IMR-90 (cell line): ENCODE data around the gene COL5A1. TPM values are rescaled to one million over a fixed set of nuclear protein-coding genes. Genes with fewer than 3 reads are reported as not detected.

Source experiments
- ATAC-seq: fragments of 200-7000 bp; cut with Tn5 transposase; 2 replicates; pipeline ENCODE4 v1.9.1; 2020; ENCODE audit warnings: low read depth, mild to moderate bottlenecking, moderate library complexity
- BruUV-seq: library from RNA; stranded (reverse); fragments of 400-500 nt; replicated peaks from 2 replicates; lab custom pipeline; 2021; lab: Mats Ljungman, UMichigan
- CTCF ChIA-PET: fragments of 300-600 bp; formaldehyde crosslinking; extraction: SDS; loops from one replicate; lab custom pipeline; 2021; ENCODE audit warnings: antibody characterized with exemption; lab: Yijun Ruan, JAX
- POLR2A ChIA-PET: fragments of 300-600 bp; sonication (Branson Sonifier 250); formaldehyde crosslinking; loops from one replicate; lab custom pipeline; 2022; ENCODE audit warnings: antibody characterized with exemption; ENCODE audit not compliant: unreplicated experiment; lab: Charles Lee
- DNase-seq: peaks from one replicate; pipeline ENCODE4 v3.0.0; 2013
- H2AFZ ChIP-seq: replicated peaks from 2 replicates; pipeline ENCODE3; 2013; ENCODE audit warnings: low read length, mild to moderate bottlenecking; ENCODE audit not compliant: poor library complexity
- H2AK5ac ChIP-seq: 2 replicates; pipeline ENCODE4 v1.6.1; 2013; ENCODE audit warnings: low read depth, low read length, inconsistent platforms
- H2AK9ac ChIP-seq: replicated peaks from 2 replicates; pipeline ENCODE3; 2013; ENCODE audit warnings: mild to moderate bottlenecking, low read depth, low read length, moderate library complexity; ENCODE audit not compliant: poor library complexity
- H2BK120ac ChIP-seq: 2 replicates; pipeline ENCODE4 v1.6.1; 2013; ENCODE audit warnings: low read depth, low read length, inconsistent platforms
- H2BK15ac ChIP-seq: 3 replicates; pipeline ENCODE4 v1.6.1; 2013; ENCODE audit warnings: low read depth, low read length, inconsistent platforms
- H2BK20ac ChIP-seq: 2 replicates; pipeline ENCODE4 v1.6.1; 2013; ENCODE audit warnings: low read depth, mild to moderate bottlenecking, inconsistent platforms, low read length, moderate library complexity
- H2BK5ac ChIP-seq: 2 replicates; pipeline ENCODE4 v1.6.1; 2013; ENCODE audit warnings: mild to moderate bottlenecking, low read depth, low read length, inconsistent platforms; ENCODE audit not compliant: poor library complexity, severe bottlenecking
- H3K14ac ChIP-seq: replicated peaks from 2 replicates; pipeline ENCODE4 v1.6.1; 2013; ENCODE audit warnings: low read depth, low read length, inconsistent platforms
- H3K18ac ChIP-seq: 2 replicates; pipeline ENCODE4 v1.6.1; 2013; ENCODE audit warnings: low read depth, low read length, control low read depth
- H3K23ac ChIP-seq: 2 replicates; pipeline ENCODE4 v1.6.1; 2013; ENCODE audit warnings: low read depth, low read length, inconsistent platforms
- H3K27ac ChIP-seq: 2 replicates; pipeline ENCODE4 v1.5.1; 2013; ENCODE audit warnings: mild to moderate bottlenecking, control low read depth, low read length; ENCODE audit not compliant: insufficient read depth
- H3K27me3 ChIP-seq: 2 replicates; pipeline ENCODE4 v1.6.1; 2013; ENCODE audit warnings: low read length; ENCODE audit not compliant: control insufficient read depth, insufficient read depth
- H3K36me3 ChIP-seq: 2 replicates; pipeline ENCODE4 v1.6.1; 2013; ENCODE audit warnings: low read length, mixed read lengths; ENCODE audit not compliant: control insufficient read depth, insufficient read depth
- H3K4ac ChIP-seq: 2 replicates; pipeline ENCODE4 v1.6.1; 2013; ENCODE audit warnings: low read depth, low read length, inconsistent platforms
- H3K4me1 ChIP-seq: 2 replicates; pipeline ENCODE4 v1.6.1; 2013; ENCODE audit warnings: low read length, mixed read lengths; ENCODE audit not compliant: control insufficient read depth, insufficient read depth
- H3K4me2 ChIP-seq: 2 replicates; pipeline ENCODE4 v1.6.1; 2013; ENCODE audit warnings: low read depth, mild to moderate bottlenecking, control low read depth, low read length, moderate library complexity
- H3K4me3 ChIP-seq: 2 replicates; pipeline ENCODE4 v1.5.1; 2013; ENCODE audit warnings: low read depth, mild to moderate bottlenecking, control low read depth, low read length, moderate library complexity; ENCODE audit not compliant: insufficient read depth
- H3K56ac ChIP-seq: 2 replicates; pipeline ENCODE4 v1.6.1; 2013; ENCODE audit warnings: low read length, inconsistent platforms; ENCODE audit not compliant: insufficient read depth; ENCODE audit errors: extremely low read depth
- H3K79me1 ChIP-seq, 2 experiments: 2 replicates each; pipeline ENCODE4 v1.6.1; 2013; ENCODE audit warnings: low read length in 2 of 2, inconsistent platforms in 1 of 2, low read depth in 1 of 2
- H3K9ac ChIP-seq: 2 replicates; pipeline ENCODE4 v1.6.1; 2013; ENCODE audit warnings: low read depth, low read length, control low read depth
- H3K9me1 ChIP-seq: 2 replicates; pipeline ENCODE4 v1.6.1; 2013; ENCODE audit warnings: low read length, inconsistent platforms; ENCODE audit not compliant: insufficient read depth
- H3K9me3 ChIP-seq: 2 replicates; pipeline ENCODE4 v1.6.1; 2013; ENCODE audit warnings: low read length; ENCODE audit not compliant: control insufficient read depth, insufficient read depth
- H4K20me1 ChIP-seq: 2 replicates; pipeline ENCODE4 v1.6.1; 2013; ENCODE audit warnings: low read length, inconsistent platforms; ENCODE audit not compliant: insufficient read depth
- H4K5ac ChIP-seq: 2 replicates; pipeline ENCODE4 v1.6.1; 2013; ENCODE audit warnings: mild to moderate bottlenecking, low read depth, low read length, control low read depth
- H4K8ac ChIP-seq, 2 experiments: 2 replicates each; pipeline ENCODE4 v1.6.1; 2013; ENCODE audit warnings: low read depth in 2 of 2, low read length in 2 of 2, control low read depth in 1 of 2, inconsistent platforms in 1 of 2
- H4K91ac ChIP-seq: 2 replicates; pipeline ENCODE4 v1.6.1; 2013; ENCODE audit warnings: low read depth, low read length, inconsistent platforms; ENCODE audit not compliant: insufficient read depth
- BHLHE40 ChIP-seq: fragments of 150-350 bp; IDR thresholded peaks from 2 replicates; pipeline ENCODE4 v1.6.1; 2016; ENCODE audit warnings: mild to moderate bottlenecking, low read depth, low read length
- CEBPB ChIP-seq: IDR thresholded peaks from 2 replicates; pipeline ENCODE4 v1.6.1; 2012; ENCODE audit warnings: low read depth, low read length, improper control_type of control experiment
- CHD1 ChIP-seq: IDR thresholded peaks from 2 replicates; pipeline ENCODE4 v1.6.1; 2012; ENCODE audit warnings: low read depth, low read length, improper control_type of control experiment
- FOS ChIP-seq: fragments of 150-350 bp; IDR thresholded peaks from 2 replicates; pipeline ENCODE4 v1.6.1; 2016; ENCODE audit warnings: low read depth, low read length
- MAZ ChIP-seq: IDR thresholded peaks from 2 replicates; pipeline ENCODE4 v1.6.1; 2012; ENCODE audit warnings: low read depth, mild to moderate bottlenecking, low read length, improper control_type of control experiment, moderate library complexity, borderline replicate concordance
- MXI1 ChIP-seq: IDR thresholded peaks from 2 replicates; pipeline ENCODE4 v1.6.1; 2012; ENCODE audit warnings: low read depth, mild to moderate bottlenecking, low read length, moderate library complexity, borderline replicate concordance
- NFE2L2 ChIP-seq: fragments of 150-350 bp; IDR thresholded peaks from 2 replicates; pipeline ENCODE4 v1.6.1; 2016; ENCODE audit warnings: low read depth, mild to moderate bottlenecking, low read length
- POLR2A ChIP-seq: IDR thresholded peaks from 2 replicates; pipeline ENCODE4 v1.6.1; 2012; ENCODE audit warnings: mild to moderate bottlenecking, low read depth, low read length
- RAD21 ChIP-seq: IDR thresholded peaks from 2 replicates; pipeline ENCODE4 v1.6.1; 2012; ENCODE audit warnings: low read length, improper control_type of control experiment
- RCOR1 ChIP-seq: IDR thresholded peaks from 2 replicates; pipeline ENCODE4 v1.6.1; 2012; ENCODE audit warnings: mild to moderate bottlenecking, low read length, improper control_type of control experiment; ENCODE audit not compliant: insufficient replicate concordance
- RFX5 ChIP-seq: IDR thresholded peaks from 2 replicates; pipeline ENCODE4 v1.8.0; 2012; ENCODE audit warnings: low read depth, mild to moderate bottlenecking, low read length, moderate library complexity
- SMC3 ChIP-seq: fragments of 150-350 bp; IDR thresholded peaks from 2 replicates; pipeline ENCODE4 v1.6.1; 2016; ENCODE audit warnings: low read depth, mild to moderate bottlenecking, antibody characterized with exemption, low read length, moderate library complexity
- WGBS, 2 experiments: methylation state at CpG; one replicate each; pipeline versions ENCODE4 v1.1.5 to v1.1.7; 2013; ENCODE audit warnings: missing lambda C conversion rate in 2 of 2; ENCODE audit not compliant: insufficient read length in 1 of 2; ENCODE audit errors: extremely low coverage in 2 of 2; 5-methylcytosine and 5-hydroxymethylcytosine counted together
- dilution Hi-C: fragments of 300-500 bp; cut with HindIII; formaldehyde crosslinking; loops from one replicate; pipeline ENCODE4 v1.14.3; 2018; ENCODE audit warnings: low sequenced_read_pairs; ENCODE audit not compliant: unreplicated experiment
- in situ Hi-C: fragments of 300-500 bp; cut with MboI; formaldehyde crosslinking; loops from 3 replicates; pipeline ENCODE4 v1.14.3; 2019; ENCODE audit warnings: low sequenced_read_pairs, inconsistent platforms, mixed read lengths
- intact Hi-C: fragments of 100-400 bp; cut with micrococcal nuclease; formaldehyde crosslinking; loops from 2 replicates; pipeline ENCODE4 v1.10.0; 2022
- polyA plus RNA-seq, 3 experiments: library from polyadenylated mRNA; depleted of rRNA; stranded (reverse); fragments of >200 nt; gene quantifications; 2 replicates each; pipeline ENCODE4 v1.2.3, GENCODE V29; 2012; ENCODE audit warnings: low replicate concordance in 1 of 3
- total RNA-seq: library from RNA; depleted of rRNA; stranded (reverse); fragments of >200 nt; gene quantifications from 2 replicates; pipeline ENCODE4 v1.2.3, GENCODE V29; 2012
- TF ChIP-seq, protein P1 (sequence below): conservative IDR thresholded peaks from 2 replicates; pipeline ENCODE4 v1.5.1; 2012; ENCODE audit warnings: mild to moderate bottlenecking, low read depth, low read length, improper control_type of control experiment
- TF ChIP-seq, protein P2 (sequence below): fragments of 150-350 bp; IDR thresholded peaks from 2 replicates; pipeline ENCODE4 v1.6.1; 2016; ENCODE audit warnings: low read depth, mild to moderate bottlenecking, low read length, moderate library complexity, borderline replicate concordance
- TF ChIP-seq, protein P3 (sequence below): fragments of 150-350 bp; IDR thresholded peaks from 2 replicates; pipeline ENCODE4 v1.6.1; 2017; ENCODE audit warnings: mild to moderate bottlenecking, antibody characterized with exemption, low read length, low read depth

The COL5A1 gene
- total and polyA plus RNA-seq, 2 of the 4 experiments (the other 2 are of a cell fraction), result 19.2 to 173 TPM

DNA sequence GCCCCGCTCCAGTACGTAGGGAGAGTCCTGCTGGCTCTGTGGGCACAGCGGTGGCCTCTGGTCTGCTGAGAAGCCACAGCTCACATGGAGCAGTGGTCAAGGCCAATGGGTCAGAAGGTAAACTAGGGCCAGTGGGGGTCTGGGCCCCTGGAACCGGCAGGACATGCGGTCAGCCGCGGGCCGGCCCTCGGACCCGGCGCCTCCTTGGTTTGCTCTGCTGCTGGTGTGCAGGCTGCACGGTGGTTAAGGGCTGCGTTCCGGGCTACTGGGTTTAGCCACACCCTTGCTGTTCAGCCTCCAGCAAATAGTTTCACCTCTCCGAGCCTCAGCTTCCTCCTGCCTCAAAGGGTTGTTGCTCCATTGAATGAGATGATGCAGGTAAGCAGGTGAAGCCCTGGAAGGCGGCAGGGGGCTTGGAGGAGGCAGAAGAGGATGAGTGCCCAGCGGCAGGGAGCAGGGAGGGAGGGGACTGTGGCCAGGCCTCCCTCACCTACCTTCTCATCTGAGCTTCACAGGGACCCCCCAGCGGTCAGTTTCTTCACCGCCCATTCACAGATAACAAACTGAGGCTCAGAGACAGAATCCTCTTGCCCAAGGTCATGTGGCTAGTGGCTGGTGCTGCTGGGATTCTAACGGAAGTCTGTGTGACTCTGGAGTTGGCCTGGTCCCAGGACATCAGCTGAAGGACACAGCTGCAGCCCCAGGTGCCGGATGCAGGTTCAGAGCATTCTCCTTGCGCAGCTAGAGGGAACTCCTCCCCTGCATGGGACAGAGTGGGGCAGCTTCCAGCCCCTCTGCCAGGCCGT is 3.7 kb upstream of the COL5A1 start:
- Histone ChIP-seq H3K9me1 (peaks cover 5% of the 10 kb centered on the region; the same call in 1 of the 2 replicates), H3K9ac (no peak overlapping the region), H3K4me2 (no peak overlapping the region), H3K18ac (no peak overlapping the region), H2BK15ac (no peak overlapping the region), H2AK5ac (no peak overlapping the region), H3K36me3 (no peaks in the 10 kb centered on the region), H4K5ac (no peak overlapping the region), H2AFZ (peak overlapping the region; percentile 36), H3K23ac (no peak overlapping the region), H3K4me1 (peaks cover 10% of the 10 kb centered on the region), H3K27me3 (no peaks in the 10 kb centered on the region), H4K8ac (no peak overlapping the region), H3K56ac (no peak overlapping the region), H3K4ac (no peak overlapping the region), H4K20me1 (peaks cover 6% of the 10 kb centered on the region; the same call in 1 of the 2 replicates), H3K27ac (no peak overlapping the region), H3K4me3 (no peak overlapping the region), H2BK20ac (no peak overlapping the region), H4K91ac (no peak overlapping the region), H3K79me1 (peaks cover 0 to 7% of the 10 kb centered on the region in 2 experiments; a peak in 1 of 4 replicates), H2AK9ac (no peak overlapping the region), H2BK120ac (0 out of 2 replicates have a peak overlapping the region, but pooled peaks have one; percentile 13), H3K14ac (no peak overlapping the region), H3K9me3 (no peaks in the 10 kb centered on the region), H2BK5ac (no peak overlapping the region)
- DNase-seq, result no peak
- ChIA-PET CTCF (no interaction called here), POLR2A (interaction anchor here (0.6 kb wide), 1 partner anchor 35 kb away, joined by 13 read pairs; no protein-coding TSS in a partner anchor)
- in situ Hi-C loops (no loop called here), intact Hi-C loops (no loop called here), dilution Hi-C loops (no loop called here)
- 90% methylated on average over 13 of the region's 23 CpGs; no CpG with 5 or more reads in 1 of the 2 experiments for WGBS, 2 experiments
- ATAC-seq, result no peak
- no TSS peak for BruUV-seq
- TF ChIP-seq MAZ (no peak), POLR2A (no peak), SMC3 (no peak), MXI1 (no peak), RAD21 (no peak), BHLHE40 (no peak), FOS (no peak), RCOR1 (no peak), RFX5 (no peak), CHD1 (no peak), NFE2L2 (no peak), CEBPB (no peak)
- TF ChIP-seq, protein P1, sequence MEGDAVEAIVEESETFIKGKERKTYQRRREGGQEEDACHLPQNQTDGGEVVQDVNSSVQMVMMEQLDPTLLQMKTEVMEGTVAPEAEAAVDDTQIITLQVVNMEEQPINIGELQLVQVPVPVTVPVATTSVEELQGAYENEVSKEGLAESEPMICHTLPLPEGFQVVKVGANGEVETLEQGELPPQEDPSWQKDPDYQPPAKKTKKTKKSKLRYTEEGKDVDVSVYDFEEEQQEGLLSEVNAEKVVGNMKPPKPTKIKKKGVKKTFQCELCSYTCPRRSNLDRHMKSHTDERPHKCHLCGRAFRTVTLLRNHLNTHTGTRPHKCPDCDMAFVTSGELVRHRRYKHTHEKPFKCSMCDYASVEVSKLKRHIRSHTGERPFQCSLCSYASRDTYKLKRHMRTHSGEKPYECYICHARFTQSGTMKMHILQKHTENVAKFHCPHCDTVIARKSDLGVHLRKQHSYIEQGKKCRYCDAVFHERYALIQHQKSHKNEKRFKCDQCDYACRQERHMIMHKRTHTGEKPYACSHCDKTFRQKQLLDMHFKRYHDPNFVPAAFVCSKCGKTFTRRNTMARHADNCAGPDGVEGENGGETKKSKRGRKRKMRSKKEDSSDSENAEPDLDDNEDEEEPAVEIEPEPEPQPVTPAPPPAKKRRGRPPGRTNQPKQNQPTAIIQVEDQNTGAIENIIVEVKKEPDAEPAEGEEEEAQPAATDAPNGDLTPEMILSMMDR, result no peak
- TF ChIP-seq, protein P2, sequence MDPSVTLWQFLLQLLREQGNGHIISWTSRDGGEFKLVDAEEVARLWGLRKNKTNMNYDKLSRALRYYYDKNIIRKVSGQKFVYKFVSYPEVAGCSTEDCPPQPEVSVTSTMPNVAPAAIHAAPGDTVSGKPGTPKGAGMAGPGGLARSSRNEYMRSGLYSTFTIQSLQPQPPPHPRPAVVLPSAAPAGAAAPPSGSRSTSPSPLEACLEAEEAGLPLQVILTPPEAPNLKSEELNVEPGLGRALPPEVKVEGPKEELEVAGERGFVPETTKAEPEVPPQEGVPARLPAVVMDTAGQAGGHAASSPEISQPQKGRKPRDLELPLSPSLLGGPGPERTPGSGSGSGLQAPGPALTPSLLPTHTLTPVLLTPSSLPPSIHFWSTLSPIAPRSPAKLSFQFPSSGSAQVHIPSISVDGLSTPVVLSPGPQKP, result no peak
- TF ChIP-seq, protein P3, sequence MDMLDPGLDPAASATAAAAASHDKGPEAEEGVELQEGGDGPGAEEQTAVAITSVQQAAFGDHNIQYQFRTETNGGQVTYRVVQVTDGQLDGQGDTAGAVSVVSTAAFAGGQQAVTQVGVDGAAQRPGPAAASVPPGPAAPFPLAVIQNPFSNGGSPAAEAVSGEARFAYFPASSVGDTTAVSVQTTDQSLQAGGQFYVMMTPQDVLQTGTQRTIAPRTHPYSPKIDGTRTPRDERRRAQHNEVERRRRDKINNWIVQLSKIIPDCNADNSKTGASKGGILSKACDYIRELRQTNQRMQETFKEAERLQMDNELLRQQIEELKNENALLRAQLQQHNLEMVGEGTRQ, result no peak
